GM19193 (cell line): ENCODE results near the gene SGPL1.

Source experiments
- POLR2A ChIP-seq: IDR thresholded peaks from 4 replicates; pipeline ENCODE4 v1.6.1; 2011; ENCODE audit not compliant: insufficient read depth, insufficient read length; ENCODE audit errors: extremely low read depth

SGPL1 gene

DNA sequence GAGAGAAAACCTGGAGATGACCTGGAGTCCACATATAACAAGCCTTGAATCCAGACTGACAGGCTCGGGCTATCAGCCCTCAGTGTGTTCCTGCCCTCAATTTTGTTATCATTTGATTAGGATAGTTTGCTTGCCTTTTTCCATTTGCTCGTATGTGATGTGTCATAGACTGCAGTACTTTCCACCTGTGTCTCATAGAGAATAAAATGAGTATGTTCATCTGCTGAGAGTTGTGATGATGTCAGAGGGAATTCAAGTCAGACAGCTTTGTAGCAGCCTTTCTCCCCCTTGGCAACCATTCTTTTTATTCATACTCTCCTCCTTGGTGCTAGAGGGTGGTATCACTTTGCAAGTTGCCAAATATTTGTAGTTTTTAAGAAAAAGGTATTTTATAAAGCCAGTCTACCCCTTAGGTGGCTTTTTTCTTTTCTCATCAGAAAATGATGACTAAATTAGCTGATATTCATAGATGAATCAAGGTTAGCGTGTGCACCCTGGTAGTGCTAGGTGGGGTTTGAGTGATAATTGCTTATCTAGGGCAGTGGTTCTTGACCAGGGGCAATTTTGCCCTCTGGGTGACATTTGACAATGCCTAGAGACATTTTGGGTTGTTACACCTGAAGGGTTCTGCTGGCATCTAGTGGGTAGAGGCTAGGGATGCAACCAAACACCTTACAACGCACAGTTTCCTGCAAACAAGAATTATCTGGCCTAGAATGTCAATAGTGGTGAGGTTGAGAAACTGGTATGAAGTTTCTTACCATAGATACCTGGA is 5.4 kb downstream of the SGPL1 start:
- no peak for TF ChIP-seq POLR2A

DNA sequence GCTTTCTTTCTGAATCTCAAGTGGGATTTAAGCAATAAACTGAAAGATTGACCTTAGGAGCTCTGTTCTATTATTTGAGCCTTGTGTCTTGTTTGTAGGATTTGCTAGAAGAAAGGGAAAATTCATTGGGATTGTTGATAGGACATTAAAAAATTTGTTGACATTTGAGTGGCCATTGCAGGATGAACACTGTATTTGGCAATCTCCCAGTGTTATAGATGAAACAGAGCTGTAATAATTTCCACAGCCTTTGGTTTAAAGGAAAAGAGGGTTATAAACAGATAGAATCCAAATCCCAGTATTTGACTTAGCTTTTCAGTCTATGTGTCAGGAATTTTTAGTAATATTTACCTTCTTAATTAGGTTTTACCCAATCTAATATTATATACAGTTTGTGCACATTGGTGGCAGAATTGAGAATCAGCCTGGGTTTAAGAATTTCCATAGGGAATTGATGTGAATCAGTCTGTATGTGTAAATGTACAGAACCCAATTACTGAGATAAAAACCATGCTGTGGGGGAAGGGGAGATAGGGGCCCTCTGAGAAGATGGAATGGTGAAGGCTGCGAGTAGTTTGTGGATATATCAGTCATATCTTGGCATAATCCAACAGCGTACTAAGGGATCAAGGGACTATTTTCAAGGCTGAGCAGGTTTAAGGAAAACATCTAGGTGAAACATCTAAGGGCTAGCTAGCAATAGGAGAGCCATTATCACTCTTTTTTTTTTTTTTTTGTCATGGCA is 6.5 kb downstream of the SGPL1 start:
- no peak for TF ChIP-seq POLR2A

- TF ChIP-seq POLR2A: no peak
These were observed 11.5 kb downstream of the SGPL1 start for GRCh38 chr10:70827086-70827757.

GRCh38 chr10:70828923-70829322 is 13.2 kb downstream of the SGPL1 start:
- TF ChIP-seq POLR2A: no peak

- TF ChIP-seq POLR2A: no peak
These were observed 13.8 kb downstream of the SGPL1 start for GRCh38 chr10:70829543-70829942.

DNA sequence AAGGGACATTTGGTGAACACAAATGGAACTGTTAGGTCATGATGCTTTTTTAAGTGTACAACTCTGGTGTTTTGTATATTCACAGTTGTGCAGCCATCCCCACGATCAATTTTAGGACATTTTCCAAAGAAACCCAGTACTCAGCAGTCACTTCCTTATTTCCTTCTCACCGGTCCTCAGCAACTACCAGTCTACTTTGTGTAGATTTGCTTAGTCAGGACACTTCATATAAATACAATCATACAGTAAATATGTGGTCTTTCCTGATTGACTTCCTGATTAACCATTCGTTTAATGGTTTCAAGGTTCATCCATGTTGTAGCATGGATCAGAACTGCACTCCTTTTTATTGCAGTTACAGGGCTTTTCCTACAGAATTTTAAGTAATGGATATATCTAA is 14.4 kb downstream of the SGPL1 start:
- TF ChIP-seq POLR2A: no peak

GRCh38 chr10:70832221-70832620 is 16.5 kb downstream of the SGPL1 start:
- TF ChIP-seq POLR2A: no peak

- no peak for TF ChIP-seq POLR2A
These were observed 17.2 kb downstream of the SGPL1 start for GRCh38 chr10:70832852-70833528.

GRCh38 chr10:70833601-70834000 is 17.9 kb downstream of the SGPL1 start:
- no peak for TF ChIP-seq POLR2A

GRCh38 chr10:70834021-70834420 is 18.3 kb downstream of the SGPL1 start:
- no peak for TF ChIP-seq POLR2A

GRCh38 chr10:70834441-70835151 is 18.8 kb downstream of the SGPL1 start:
- no peak for TF ChIP-seq POLR2A

GRCh38 chr10:70836319-70836718 is 20.6 kb downstream of the SGPL1 start:
- no peak for TF ChIP-seq POLR2A

DNA sequence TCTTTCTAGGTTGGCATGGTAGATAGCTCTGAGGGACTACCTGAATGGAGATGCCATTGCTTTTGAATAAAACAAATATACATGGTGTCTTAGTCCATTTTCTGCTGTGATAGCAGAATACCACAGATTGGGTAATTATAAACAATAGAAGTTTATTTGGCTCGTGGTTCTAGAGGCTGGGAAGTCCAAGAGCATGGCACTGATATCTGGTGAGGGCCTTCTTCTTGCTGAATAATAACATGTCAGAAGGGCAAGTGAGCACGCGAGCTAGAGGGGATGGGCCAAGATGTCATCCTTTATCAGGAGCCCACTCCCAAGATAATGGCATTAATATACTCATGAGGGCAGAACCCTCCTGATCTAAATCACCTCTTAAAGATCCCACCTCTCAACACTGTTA is 21.9 kb downstream of the SGPL1 start:
- TF ChIP-seq POLR2A: no peak

GRCh38 chr10:70838270-70838805 is 22.6 kb downstream of the SGPL1 start:
- TF ChIP-seq POLR2A: no peak
